ENCODE measurements around the gene RAB6B.

RAB6B gene

DNA sequence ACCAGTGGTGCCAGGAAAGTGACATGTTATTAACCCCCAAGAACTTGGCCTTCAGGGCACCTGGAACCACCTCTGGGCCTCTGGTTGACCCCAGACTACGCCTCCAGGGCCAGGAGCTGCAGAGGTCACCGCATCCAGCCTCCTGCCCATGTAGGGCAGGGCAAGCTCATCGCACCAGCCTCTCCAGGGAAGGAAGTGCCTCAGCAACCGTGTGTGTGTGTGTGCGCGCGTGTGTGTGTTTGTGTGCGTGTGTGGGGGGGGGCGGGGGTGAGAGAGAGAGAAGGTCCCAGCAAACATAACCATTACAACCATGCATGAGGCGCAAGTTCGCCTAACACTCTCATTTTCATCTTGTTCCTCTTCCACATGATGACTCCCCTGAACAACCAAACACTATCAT is 31.8 kb downstream of the RAB6B start:
- no peak for ATAC-seq
- TF ChIP-seq BACH2 (CRISPR knock-in tag; IDR thresholded peaks at IDR 0.05; ENCODE audit: borderline replicate concordance) = no peak
- no peak for TF ChIP-seq ZNF70 (CRISPR knock-in tag; IDR thresholded peaks at IDR 0.05)
- TF ChIP-seq TOX (CRISPR knock-in tag; IDR thresholded peaks at IDR 0.05; ENCODE audit: borderline replicate concordance) = no peak
- no peak for TF ChIP-seq ESRRG (CRISPR knock-in tag; IDR thresholded peaks at IDR 0.05)
- TF ChIP-seq, protein P1, sequence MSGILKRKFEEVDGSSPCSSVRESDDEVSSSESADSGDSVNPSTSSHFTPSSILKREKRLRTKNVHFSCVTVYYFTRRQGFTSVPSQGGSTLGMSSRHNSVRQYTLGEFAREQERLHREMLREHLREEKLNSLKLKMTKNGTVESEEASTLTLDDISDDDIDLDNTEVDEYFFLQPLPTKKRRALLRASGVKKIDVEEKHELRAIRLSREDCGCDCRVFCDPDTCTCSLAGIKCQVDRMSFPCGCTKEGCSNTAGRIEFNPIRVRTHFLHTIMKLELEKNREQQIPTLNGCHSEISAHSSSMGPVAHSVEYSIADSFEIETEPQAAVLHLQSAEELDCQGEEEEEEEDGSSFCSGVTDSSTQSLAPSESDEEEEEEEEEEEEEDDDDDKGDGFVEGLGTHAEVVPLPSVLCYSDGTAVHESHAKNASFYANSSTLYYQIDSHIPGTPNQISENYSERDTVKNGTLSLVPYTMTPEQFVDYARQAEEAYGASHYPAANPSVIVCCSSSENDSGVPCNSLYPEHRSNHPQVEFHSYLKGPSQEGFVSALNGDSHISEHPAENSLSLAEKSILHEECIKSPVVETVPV (CRISPR knock-in tag; IDR thresholded peaks at IDR 0.05) = no peak
- no peak for TF ChIP-seq ZNF8 (CRISPR knock-in tag; IDR thresholded peaks at IDR 0.05)
- TF ChIP-seq, protein P2, sequence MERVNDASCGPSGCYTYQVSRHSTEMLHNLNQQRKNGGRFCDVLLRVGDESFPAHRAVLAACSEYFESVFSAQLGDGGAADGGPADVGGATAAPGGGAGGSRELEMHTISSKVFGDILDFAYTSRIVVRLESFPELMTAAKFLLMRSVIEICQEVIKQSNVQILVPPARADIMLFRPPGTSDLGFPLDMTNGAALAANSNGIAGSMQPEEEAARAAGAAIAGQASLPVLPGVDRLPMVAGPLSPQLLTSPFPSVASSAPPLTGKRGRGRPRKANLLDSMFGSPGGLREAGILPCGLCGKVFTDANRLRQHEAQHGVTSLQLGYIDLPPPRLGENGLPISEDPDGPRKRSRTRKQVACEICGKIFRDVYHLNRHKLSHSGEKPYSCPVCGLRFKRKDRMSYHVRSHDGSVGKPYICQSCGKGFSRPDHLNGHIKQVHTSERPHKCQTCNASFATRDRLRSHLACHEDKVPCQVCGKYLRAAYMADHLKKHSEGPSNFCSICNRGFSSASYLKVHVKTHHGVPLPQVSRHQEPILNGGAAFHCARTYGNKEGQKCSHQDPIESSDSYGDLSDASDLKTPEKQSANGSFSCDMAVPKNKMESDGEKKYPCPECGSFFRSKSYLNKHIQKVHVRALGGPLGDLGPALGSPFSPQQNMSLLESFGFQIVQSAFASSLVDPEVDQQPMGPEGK (CRISPR knock-in tag; IDR thresholded peaks at IDR 0.05; ENCODE audit: borderline replicate concordance) = no peak
- TF ChIP-seq RARB (CRISPR knock-in tag; IDR thresholded peaks at IDR 0.05) = no peak
- TF ChIP-seq, protein P3, sequence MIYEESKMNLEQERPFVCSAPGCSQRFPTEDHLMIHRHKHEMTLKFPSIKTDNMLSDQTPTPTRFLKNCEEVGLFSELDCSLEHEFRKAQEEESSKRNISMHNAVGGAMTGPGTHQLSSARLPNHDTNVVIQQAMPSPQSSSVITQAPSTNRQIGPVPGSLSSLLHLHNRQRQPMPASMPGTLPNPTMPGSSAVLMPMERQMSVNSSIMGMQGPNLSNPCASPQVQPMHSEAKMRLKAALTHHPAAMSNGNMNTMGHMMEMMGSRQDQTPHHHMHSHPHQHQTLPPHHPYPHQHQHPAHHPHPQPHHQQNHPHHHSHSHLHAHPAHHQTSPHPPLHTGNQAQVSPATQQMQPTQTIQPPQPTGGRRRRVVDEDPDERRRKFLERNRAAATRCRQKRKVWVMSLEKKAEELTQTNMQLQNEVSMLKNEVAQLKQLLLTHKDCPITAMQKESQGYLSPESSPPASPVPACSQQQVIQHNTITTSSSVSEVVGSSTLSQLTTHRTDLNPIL (CRISPR knock-in tag; IDR thresholded peaks at IDR 0.05; ENCODE audit: low read depth) = no peak
- TF ChIP-seq OSR1 (CRISPR knock-in tag; IDR thresholded peaks at IDR 0.05) = no peak
- TF ChIP-seq TCF4 (CRISPR knock-in tag; IDR thresholded peaks at IDR 0.05; ENCODE audit: borderline replicate concordance) = no peak
- no peak for TF ChIP-seq ARNTL (CRISPR knock-in tag; IDR thresholded peaks at IDR 0.05; ENCODE audit: borderline replicate concordance, low read depth)
- no peak for TF ChIP-seq CSDC2 (CRISPR knock-in tag; IDR thresholded peaks at IDR 0.05)
- TF ChIP-seq ZNF565 (CRISPR knock-in tag; conservative IDR thresholded peaks at IDR 0.05; ENCODE audit: low read depth) = no peak
- TF ChIP-seq ZFP3 (CRISPR knock-in tag; IDR thresholded peaks at IDR 0.05) = no peak
- TF ChIP-seq GLIS3 (CRISPR knock-in tag; IDR thresholded peaks at IDR 0.05) = no peak
- TF ChIP-seq, protein P4, sequence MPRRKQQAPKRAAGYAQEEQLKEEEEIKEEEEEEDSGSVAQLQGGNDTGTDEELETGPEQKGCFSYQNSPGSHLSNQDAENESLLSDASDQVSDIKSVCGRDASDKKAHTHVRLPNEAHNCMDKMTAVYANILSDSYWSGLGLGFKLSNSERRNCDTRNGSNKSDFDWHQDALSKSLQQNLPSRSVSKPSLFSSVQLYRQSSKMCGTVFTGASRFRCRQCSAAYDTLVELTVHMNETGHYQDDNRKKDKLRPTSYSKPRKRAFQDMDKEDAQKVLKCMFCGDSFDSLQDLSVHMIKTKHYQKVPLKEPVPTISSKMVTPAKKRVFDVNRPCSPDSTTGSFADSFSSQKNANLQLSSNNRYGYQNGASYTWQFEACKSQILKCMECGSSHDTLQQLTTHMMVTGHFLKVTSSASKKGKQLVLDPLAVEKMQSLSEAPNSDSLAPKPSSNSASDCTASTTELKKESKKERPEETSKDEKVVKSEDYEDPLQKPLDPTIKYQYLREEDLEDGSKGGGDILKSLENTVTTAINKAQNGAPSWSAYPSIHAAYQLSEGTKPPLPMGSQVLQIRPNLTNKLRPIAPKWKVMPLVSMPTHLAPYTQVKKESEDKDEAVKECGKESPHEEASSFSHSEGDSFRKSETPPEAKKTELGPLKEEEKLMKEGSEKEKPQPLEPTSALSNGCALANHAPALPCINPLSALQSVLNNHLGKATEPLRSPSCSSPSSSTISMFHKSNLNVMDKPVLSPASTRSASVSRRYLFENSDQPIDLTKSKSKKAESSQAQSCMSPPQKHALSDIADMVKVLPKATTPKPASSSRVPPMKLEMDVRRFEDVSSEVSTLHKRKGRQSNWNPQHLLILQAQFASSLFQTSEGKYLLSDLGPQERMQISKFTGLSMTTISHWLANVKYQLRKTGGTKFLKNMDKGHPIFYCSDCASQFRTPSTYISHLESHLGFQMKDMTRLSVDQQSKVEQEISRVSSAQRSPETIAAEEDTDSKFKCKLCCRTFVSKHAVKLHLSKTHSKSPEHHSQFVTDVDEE (CRISPR knock-in tag; IDR thresholded peaks at IDR 0.05) = no peak
- TF ChIP-seq, protein P5, sequence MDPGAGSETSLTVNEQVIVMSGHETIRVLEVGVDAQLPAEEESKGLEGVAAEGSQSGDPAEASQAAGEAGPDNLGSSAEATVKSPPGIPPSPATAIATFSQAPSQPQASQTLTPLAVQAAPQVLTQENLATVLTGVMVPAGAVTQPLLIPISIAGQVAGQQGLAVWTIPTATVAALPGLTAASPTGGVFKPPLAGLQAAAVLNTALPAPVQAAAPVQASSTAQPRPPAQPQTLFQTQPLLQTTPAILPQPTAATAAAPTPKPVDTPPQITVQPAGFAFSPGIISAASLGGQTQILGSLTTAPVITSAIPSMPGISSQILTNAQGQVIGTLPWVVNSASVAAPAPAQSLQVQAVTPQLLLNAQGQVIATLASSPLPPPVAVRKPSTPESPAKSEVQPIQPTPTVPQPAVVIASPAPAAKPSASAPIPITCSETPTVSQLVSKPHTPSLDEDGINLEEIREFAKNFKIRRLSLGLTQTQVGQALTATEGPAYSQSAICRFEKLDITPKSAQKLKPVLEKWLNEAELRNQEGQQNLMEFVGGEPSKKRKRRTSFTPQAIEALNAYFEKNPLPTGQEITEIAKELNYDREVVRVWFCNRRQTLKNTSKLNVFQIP (CRISPR knock-in tag; IDR thresholded peaks at IDR 0.05; ENCODE audit: borderline replicate concordance, low read depth) = no peak

DNA sequence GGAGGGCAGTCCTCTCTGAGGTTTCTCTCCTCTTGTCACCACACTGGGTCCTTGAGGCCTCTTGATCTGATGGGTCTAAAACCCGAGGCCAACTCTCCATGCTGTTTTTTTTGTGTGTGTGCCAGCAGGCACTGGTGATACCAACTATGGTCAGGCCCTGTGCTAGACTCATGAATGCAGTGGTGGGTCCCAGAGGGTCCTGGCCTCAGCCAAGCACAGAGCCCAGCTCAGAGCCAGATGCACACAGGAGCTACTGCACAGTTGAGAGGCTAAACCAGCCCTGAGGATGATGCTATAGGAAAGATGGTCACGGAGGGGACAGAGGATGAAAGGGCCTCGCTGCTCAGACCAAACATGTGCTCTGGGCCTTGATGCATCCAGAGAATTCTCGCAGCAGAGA is 33.5 kb downstream of the RAB6B start:
- ATAC-seq = no peak
- no peak for TF ChIP-seq ARNTL (CRISPR knock-in tag; IDR thresholded peaks at IDR 0.05; ENCODE audit: borderline replicate concordance, low read depth)
- no peak for TF ChIP-seq ZNF8 (CRISPR knock-in tag; IDR thresholded peaks at IDR 0.05)
- no peak for TF ChIP-seq ZNF565 (CRISPR knock-in tag; conservative IDR thresholded peaks at IDR 0.05; ENCODE audit: low read depth)
- TF ChIP-seq ZNF70 (CRISPR knock-in tag; IDR thresholded peaks at IDR 0.05) = no peak
- TF ChIP-seq ZFP3 (CRISPR knock-in tag; IDR thresholded peaks at IDR 0.05) = no peak
- no peak for TF ChIP-seq ISL1 (CRISPR knock-in tag; IDR thresholded peaks at IDR 0.05)
- TF ChIP-seq, protein P1 (CRISPR knock-in tag; IDR thresholded peaks at IDR 0.05) = no peak
- TF ChIP-seq, protein P2 (CRISPR knock-in tag; IDR thresholded peaks at IDR 0.05; ENCODE audit: borderline replicate concordance) = no peak
- no peak for TF ChIP-seq BACH2 (CRISPR knock-in tag; IDR thresholded peaks at IDR 0.05; ENCODE audit: borderline replicate concordance)
- no peak for TF ChIP-seq OSR1 (CRISPR knock-in tag; IDR thresholded peaks at IDR 0.05)
- TF ChIP-seq, protein P3 (CRISPR knock-in tag; IDR thresholded peaks at IDR 0.05; ENCODE audit: low read depth) = no peak

Measured in SK-N-SH treated with all-trans-retinoic acid at 6 μM for 48 hours (cell line).